Measurements from ENCODE around the gene CFAP57. TPM values are rescaled to one million over a fixed set of nuclear protein-coding genes. Genes with fewer than 3 reads are reported as not detected.

CFAP57 gene
- total RNA-seq, 1 donor from 2014 or later, result 0.27 TPM

DNA sequence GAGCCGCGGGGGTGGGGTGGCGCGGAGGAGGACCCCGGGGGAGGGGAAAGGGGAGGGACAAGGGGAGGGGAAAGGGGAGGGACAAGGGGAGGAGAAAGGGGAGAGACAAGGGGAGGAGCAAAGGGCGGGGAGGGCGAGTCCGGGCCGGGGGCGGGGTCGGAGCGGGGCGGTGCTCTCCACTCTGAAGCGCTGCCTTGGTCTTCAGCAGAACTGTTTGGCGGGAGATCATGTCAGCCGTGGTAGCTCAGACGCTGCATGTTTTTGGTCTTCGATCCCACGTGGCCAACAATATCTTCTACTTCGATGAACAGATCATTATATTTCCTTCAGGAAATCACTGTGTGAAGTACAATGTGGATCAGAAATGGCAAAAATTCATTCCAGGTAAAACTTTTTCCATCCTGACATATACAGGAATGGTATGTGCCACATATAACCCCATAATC is 420 bp downstream of the CFAP57 start:
- H3K27ac Mint-ChIP-seq, result peak overlapping the region; percentile 96
- H3K4me3 Mint-ChIP-seq, result peak overlapping the region; percentile 99
- H3K27me3 Mint-ChIP-seq (ENCODE audit: low read depth), result peaks cover 20% of the 10 kb centered on the region
- peaks cover 26% of the 10 kb centered on the region for H3K36me3 Mint-ChIP-seq
- peaks cover 16% of the 10 kb centered on the region for H3K4me1 Mint-ChIP-seq
- no peaks in the 10 kb centered on the region for H3K9me3 Mint-ChIP-seq
- TF ChIP-seq, protein P1, sequence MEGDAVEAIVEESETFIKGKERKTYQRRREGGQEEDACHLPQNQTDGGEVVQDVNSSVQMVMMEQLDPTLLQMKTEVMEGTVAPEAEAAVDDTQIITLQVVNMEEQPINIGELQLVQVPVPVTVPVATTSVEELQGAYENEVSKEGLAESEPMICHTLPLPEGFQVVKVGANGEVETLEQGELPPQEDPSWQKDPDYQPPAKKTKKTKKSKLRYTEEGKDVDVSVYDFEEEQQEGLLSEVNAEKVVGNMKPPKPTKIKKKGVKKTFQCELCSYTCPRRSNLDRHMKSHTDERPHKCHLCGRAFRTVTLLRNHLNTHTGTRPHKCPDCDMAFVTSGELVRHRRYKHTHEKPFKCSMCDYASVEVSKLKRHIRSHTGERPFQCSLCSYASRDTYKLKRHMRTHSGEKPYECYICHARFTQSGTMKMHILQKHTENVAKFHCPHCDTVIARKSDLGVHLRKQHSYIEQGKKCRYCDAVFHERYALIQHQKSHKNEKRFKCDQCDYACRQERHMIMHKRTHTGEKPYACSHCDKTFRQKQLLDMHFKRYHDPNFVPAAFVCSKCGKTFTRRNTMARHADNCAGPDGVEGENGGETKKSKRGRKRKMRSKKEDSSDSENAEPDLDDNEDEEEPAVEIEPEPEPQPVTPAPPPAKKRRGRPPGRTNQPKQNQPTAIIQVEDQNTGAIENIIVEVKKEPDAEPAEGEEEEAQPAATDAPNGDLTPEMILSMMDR (IDR thresholded peaks at IDR 0.05; ENCODE audit: unreplicated experiment), result no peak
- peak in 1 of 2 experiments; percentile 73 for DNase-seq (ENCODE audit: low spot score in 2 of 2, unreplicated experiment in 2 of 2)

DNA sequence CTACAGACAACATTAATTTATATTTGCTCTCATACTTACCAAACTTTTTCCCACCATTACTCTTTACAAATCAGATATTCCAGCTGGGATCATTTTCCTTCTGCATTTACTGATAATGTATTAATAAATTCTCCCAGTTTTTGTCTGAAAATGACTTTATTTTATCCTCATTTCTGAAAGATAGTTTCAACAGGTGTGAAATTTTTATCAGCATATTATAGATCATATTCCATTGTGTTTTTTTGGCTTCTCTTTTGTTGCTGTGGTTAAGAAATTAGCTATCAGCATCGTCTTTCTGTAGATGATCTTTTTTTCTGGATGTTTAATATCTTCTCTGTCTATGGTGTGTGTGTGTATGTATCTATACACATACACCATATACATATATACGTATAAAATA is 2.7 kb downstream of the CFAP57 start:
- TF ChIP-seq, protein P1 (IDR thresholded peaks at IDR 0.05; ENCODE audit: unreplicated experiment), result no peak
- no peak for DNase-seq (ENCODE audit: low spot score in 2 of 2, unreplicated experiment in 2 of 2)
- no peak overlapping the region for H3K4me3 Mint-ChIP-seq
- H3K4me1 Mint-ChIP-seq, result peaks cover 16% of the 10 kb centered on the region
- H3K27ac Mint-ChIP-seq, result no peak overlapping the region
- H3K36me3 Mint-ChIP-seq, result peaks cover 9% of the 10 kb centered on the region
- no peaks in the 10 kb centered on the region for H3K9me3 Mint-ChIP-seq
- H3K27me3 Mint-ChIP-seq (ENCODE audit: low read depth), result peaks cover 24% of the 10 kb centered on the region

DNA sequence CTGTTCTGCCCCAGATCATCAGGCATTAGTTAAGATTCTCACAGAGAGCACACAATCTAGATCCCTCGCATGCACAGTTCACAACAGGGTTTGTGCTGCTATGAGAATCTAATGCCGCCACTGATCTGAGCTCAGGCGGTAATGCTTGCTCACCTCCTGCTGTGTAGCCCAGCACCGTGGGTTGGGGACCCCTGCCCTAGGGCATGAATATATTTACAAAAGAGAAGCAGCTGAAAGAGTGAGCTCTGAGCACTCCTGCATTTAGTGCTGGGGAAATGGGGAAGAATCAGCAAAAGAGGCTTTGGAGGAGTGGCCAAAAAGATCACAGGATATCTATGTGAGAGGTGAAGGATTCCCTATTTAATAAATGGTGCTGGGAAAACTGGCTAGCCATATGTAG is 5.6 kb downstream of the CFAP57 start:
- no peaks in the 10 kb centered on the region for H3K4me1 Mint-ChIP-seq
- TF ChIP-seq, protein P1 (IDR thresholded peaks at IDR 0.05; ENCODE audit: unreplicated experiment), result no peak
- no peak overlapping the region for H3K4me3 Mint-ChIP-seq
- DNase-seq (ENCODE audit: low spot score in 2 of 2, unreplicated experiment in 2 of 2), result no peak
- no peak overlapping the region for H3K27ac Mint-ChIP-seq
- no peaks in the 10 kb centered on the region for H3K9me3 Mint-ChIP-seq
- peaks cover 24% of the 10 kb centered on the region for H3K27me3 Mint-ChIP-seq (ENCODE audit: low read depth)
- no peaks in the 10 kb centered on the region for H3K36me3 Mint-ChIP-seq

DNA sequence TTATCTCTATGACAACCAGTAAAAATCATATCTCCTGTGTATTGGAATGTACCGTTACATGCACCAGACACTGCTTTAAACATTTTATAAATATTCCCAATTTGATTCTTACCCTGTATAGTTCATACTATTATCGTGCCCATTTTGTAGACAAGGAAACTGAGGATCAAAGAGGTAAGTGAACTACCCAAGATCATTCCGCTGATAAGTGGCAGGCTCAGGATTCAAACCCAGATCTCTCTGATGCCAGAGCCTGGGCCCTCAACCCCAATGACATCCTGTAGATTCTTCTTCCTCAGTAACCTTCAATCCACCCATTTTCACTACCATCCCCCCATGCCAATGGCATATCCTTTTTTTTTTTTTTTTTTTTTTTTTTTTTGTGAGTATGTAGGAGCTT is 12.3 kb downstream of the CFAP57 start:
- peaks cover 7% of the 10 kb centered on the region for H3K9me3 Mint-ChIP-seq
- no peak overlapping the region for H3K4me3 Mint-ChIP-seq
- H3K4me1 Mint-ChIP-seq, result no peaks in the 10 kb centered on the region
- no peaks in the 10 kb centered on the region for H3K27me3 Mint-ChIP-seq (ENCODE audit: low read depth)
- no peaks in the 10 kb centered on the region for H3K36me3 Mint-ChIP-seq
- H3K27ac Mint-ChIP-seq, result no peak overlapping the region
- TF ChIP-seq, protein P1 (IDR thresholded peaks at IDR 0.05; ENCODE audit: unreplicated experiment), result no peak
- DNase-seq (ENCODE audit: low spot score in 2 of 2, unreplicated experiment in 2 of 2), result no peak

DNA sequence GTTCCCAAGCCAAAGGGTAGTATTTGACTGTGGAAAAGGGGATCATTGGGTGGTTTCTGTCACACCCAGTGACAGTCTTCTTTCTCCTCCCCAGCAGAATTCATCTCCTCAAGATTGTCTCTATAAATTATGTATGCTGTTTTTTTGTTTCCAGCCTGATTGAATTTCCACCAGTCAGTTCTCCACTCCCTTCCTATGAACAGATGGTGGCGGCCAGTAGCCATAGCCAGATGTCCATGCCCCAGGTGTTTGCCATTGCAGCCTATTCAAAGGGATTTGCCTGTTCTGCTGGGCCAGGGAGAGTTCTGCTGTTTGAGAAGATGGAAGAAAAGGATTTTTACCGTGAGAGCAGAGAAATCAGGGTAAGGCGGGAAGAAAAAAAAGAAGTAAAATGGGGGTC is 12.9 kb downstream of the CFAP57 start:
- no peak for DNase-seq (ENCODE audit: low spot score in 2 of 2, unreplicated experiment in 2 of 2)
- H3K9me3 Mint-ChIP-seq, result peaks cover 13% of the 10 kb centered on the region
- H3K4me3 Mint-ChIP-seq, result no peak overlapping the region
- H3K4me1 Mint-ChIP-seq, result no peaks in the 10 kb centered on the region
- H3K36me3 Mint-ChIP-seq, result peaks cover 1% of the 10 kb centered on the region
- TF ChIP-seq, protein P1 (IDR thresholded peaks at IDR 0.05; ENCODE audit: unreplicated experiment), result no peak
- H3K27ac Mint-ChIP-seq, result no peak overlapping the region
- H3K27me3 Mint-ChIP-seq (ENCODE audit: low read depth), result no peaks in the 10 kb centered on the region

DNA sequence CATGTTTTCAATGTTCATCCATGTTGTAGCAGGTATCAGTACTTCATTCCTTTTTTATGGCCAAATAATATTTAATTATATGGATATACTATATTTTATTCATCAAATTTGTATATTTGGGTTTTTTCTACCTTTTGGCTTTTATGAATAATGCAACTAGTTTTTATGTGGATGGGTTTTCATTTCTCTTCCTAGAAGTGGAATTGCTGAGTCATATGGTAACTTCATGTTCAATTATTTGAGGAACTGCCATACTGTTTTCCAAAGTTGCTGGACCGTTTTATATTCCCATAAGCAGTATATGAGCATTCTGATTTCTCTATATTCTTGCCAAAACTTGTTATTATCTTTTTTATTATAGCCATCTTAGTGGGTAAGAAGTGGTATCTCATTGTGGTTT is 16.0 kb downstream of the CFAP57 start:
- no peak for DNase-seq (ENCODE audit: low spot score in 2 of 2, unreplicated experiment in 2 of 2)
- TF ChIP-seq, protein P1 (IDR thresholded peaks at IDR 0.05; ENCODE audit: unreplicated experiment), result no peak
- no peak overlapping the region for H3K27ac Mint-ChIP-seq
- no peaks in the 10 kb centered on the region for H3K4me1 Mint-ChIP-seq
- peaks cover 28% of the 10 kb centered on the region for H3K9me3 Mint-ChIP-seq
- peaks cover 4% of the 10 kb centered on the region for H3K36me3 Mint-ChIP-seq
- H3K27me3 Mint-ChIP-seq (ENCODE audit: low read depth), result no peaks in the 10 kb centered on the region
- H3K4me3 Mint-ChIP-seq, result no peak overlapping the region

Data from mesothelial cell of epicardium (in vitro differentiated cells).